Measurements from ENCODE around the gene CRTC3. TPM values are rescaled to one million over a fixed set of nuclear protein-coding genes. Genes with fewer than 3 reads are reported as not detected.

CRTC3 gene, protein sequence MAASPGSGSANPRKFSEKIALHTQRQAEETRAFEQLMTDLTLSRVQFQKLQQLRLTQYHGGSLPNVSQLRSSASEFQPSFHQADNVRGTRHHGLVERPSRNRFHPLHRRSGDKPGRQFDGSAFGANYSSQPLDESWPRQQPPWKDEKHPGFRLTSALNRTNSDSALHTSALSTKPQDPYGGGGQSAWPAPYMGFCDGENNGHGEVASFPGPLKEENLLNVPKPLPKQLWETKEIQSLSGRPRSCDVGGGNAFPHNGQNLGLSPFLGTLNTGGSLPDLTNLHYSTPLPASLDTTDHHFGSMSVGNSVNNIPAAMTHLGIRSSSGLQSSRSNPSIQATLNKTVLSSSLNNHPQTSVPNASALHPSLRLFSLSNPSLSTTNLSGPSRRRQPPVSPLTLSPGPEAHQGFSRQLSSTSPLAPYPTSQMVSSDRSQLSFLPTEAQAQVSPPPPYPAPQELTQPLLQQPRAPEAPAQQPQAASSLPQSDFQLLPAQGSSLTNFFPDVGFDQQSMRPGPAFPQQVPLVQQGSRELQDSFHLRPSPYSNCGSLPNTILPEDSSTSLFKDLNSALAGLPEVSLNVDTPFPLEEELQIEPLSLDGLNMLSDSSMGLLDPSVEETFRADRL
- total RNA-seq, result 10 to 100 TPM; 62.3 to 79.1 TPM

- ATAC-seq (peak; percentile 92), DNase-seq (peak; percentile 65)
- no peaks in the 10 kb centered on the region for H3K27me3 Mint-ChIP-seq
- peaks cover 19% of the 10 kb centered on the region for H3K36me3 Mint-ChIP-seq
- H3K27ac Mint-ChIP-seq, result peak within 1 kb of the TSS; percentile 87
- H3K4me3 Mint-ChIP-seq, result peak within 1 kb of the TSS; percentile 100
- H3K9me3 Mint-ChIP-seq (ENCODE audit: low read depth), result no peaks in the 10 kb centered on the region
- peaks cover 42% of the 10 kb centered on the region for H3K4me1 Mint-ChIP-seq
- CTCF ChIA-PET, result interaction anchor here (0.9 to 2.5 kb wide), 11 partner anchors 10 to 236 kb away, joined by 3 to 12 read pairs (median 5); no protein-coding TSS in a partner anchor
Observed at GRCh38 chr15:90529371-90530249, at the start of gene CRTC3. Gene CRTC3, plus strand, starts transcription at chr15:90529923. Its CDS starts 149 bp downstream, at chr15:90530072.

GRCh38 chr15:90481023-90481422 is 48.7 kb upstream of the CRTC3 start:
- H3K4me3 Mint-ChIP-seq, result no peak overlapping the region
- peaks cover 67% of the 10 kb centered on the region for H3K36me3 Mint-ChIP-seq
- H3K9me3 Mint-ChIP-seq (ENCODE audit: low read depth), result no peaks in the 10 kb centered on the region
- H3K27ac Mint-ChIP-seq, result peak overlapping the region; percentile 31
- peak; percentile 89 for DNase-seq
- H3K4me1 Mint-ChIP-seq, result peaks cover 56% of the 10 kb centered on the region
- H3K27me3 Mint-ChIP-seq, result no peaks in the 10 kb centered on the region
- CTCF ChIA-PET, result interaction anchor here (0.5 to 4.1 kb wide), 28 partner anchors 10 to 453 kb away, joined by 3 to 71 read pairs (median 6); no protein-coding TSS in a partner anchor
- peak; percentile 81 for ATAC-seq

DNA sequence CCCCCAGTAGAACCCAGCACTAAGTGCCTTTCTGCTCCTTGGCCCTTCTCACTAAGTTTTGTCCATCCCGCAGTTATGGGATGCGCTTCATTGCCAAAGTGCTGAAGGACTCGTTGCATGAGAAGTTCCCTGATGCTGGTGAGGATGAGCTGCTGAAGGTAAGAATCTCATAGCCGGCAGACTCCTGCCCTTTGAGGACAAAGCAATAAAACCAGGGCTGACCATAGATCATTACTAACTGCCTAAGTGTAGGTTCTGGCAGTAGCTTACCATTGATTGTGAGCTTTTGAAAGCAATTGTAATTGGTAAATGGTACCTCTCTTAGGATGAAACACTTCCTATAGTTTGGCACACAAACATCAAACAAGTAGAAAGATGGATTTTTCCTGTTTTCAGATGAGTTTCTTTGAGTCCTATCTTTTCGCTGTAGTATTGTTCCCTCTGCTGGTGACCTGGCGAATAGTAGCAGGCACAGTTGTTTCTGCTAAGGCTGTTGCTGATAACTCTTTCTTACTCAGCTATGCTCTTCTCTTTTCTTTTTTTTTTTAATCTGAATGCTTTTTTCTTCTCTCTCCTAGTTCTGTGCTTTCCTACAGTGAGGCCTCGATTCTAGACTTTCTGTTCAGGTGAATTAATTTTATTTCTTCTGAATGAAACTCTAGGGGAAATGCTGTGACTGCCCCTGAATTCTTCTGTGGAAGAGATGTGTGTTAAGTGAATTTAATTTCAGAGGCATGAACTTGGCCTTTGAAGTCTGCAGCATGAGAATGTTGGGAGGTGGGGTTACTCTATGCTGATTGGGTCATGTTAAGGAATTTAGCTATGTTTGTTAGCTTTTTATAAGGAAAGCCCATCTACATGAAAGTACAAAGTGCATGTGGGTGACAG is 47.4 kb upstream of the CRTC3 start:
- peak; percentile 43 for ATAC-seq
- H3K27ac Mint-ChIP-seq, result no peak overlapping the region
- peak; percentile 67 for DNase-seq
- H3K27me3 Mint-ChIP-seq, result no peaks in the 10 kb centered on the region
- CTCF ChIA-PET, result interaction anchor here (0.7 to 4.1 kb wide), 45 partner anchors 11 to 449 kb away, joined by 3 to 71 read pairs (median 5); partner anchors contain the start of gene IQGAP1
- peaks cover 47% of the 10 kb centered on the region for H3K4me1 Mint-ChIP-seq
- no peak overlapping the region for H3K4me3 Mint-ChIP-seq
- no peaks in the 10 kb centered on the region for H3K9me3 Mint-ChIP-seq (ENCODE audit: low read depth)
- peaks cover 69% of the 10 kb centered on the region for H3K36me3 Mint-ChIP-seq

DNA sequence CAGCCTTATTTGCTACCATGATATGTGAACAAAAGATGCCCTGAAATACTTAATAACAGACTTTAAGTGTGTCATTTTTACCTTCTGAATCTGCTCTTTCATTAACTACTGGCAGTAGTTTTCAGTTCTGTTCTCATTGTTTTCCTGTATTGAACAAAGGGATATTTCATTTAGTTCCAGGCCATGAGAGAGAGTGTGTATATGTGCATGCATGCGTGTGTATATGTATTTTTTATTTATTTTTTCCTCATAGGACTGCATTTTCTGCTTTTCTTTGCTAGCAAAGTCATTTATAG is 46.8 kb upstream of the CRTC3 start:
- no peak for ATAC-seq
- no peak for DNase-seq
- Mint-ChIP-seq H3K36me3 (peaks cover 67% of the 10 kb centered on the region), H3K27ac (no peak overlapping the region), H3K9me3 (ENCODE audit: low read depth) (no peaks in the 10 kb centered on the region), H3K4me3 (no peak overlapping the region), H3K27me3 (no peaks in the 10 kb centered on the region), H3K4me1 (peaks cover 44% of the 10 kb centered on the region)
- CTCF ChIA-PET, result interaction anchor here (0.7 to 4.1 kb wide), 27 partner anchors 15 to 449 kb away, joined by 3 to 71 read pairs (median 6); partner anchors contain the start of gene IQGAP1

- ATAC-seq, result no peak
- CTCF ChIA-PET, result interaction anchor here (1.4 to 4.1 kb wide), 5 partner anchors 16 to 164 kb away, joined by 5 to 71 read pairs (median 15); no protein-coding TSS in a partner anchor
Observed at GRCh38 chr15:90483637-90484036, 46.1 kb upstream of the CRTC3 start.

GRCh38 chr15:90487186-90487585 is 42.5 kb upstream of the CRTC3 start:
- Mint-ChIP-seq H3K27ac (no peak overlapping the region), H3K4me1 (peaks cover 9% of the 10 kb centered on the region), H3K4me3 (no peak overlapping the region), H3K27me3 (no peaks in the 10 kb centered on the region), H3K9me3 (ENCODE audit: low read depth) (no peaks in the 10 kb centered on the region), H3K36me3 (peaks cover 69% of the 10 kb centered on the region)
- no peak for ATAC-seq
- no peak for DNase-seq
- CTCF ChIA-PET, result interaction anchor here (1.4 kb wide), 1 partner anchor 167 kb away, joined by 4 read pairs; no protein-coding TSS in a partner anchor

More at GRCh38 chr15:90483637-90484036, 46.1 kb upstream of the CRTC3 start:
- H3K4me1 Mint-ChIP-seq, result peaks cover 42% of the 10 kb centered on the region
- no peak overlapping the region for H3K27ac Mint-ChIP-seq
- DNase-seq, result no peak
- no peaks in the 10 kb centered on the region for H3K9me3 Mint-ChIP-seq (ENCODE audit: low read depth)
- peaks cover 65% of the 10 kb centered on the region for H3K36me3 Mint-ChIP-seq
- H3K4me3 Mint-ChIP-seq, result no peak overlapping the region
- H3K27me3 Mint-ChIP-seq, result no peaks in the 10 kb centered on the region

GRCh38 chr15:90489514-90489913 is 40.2 kb upstream of the CRTC3 start:
- ATAC-seq, result no peak
- CTCF ChIA-PET, result interaction anchor here (0.7 to 2.1 kb wide), 3 partner anchors 19 to 129 kb away, joined by 3 to 4 read pairs (median 4); no protein-coding TSS in a partner anchor
- Mint-ChIP-seq H3K9me3 (ENCODE audit: low read depth) (no peaks in the 10 kb centered on the region), H3K36me3 (peaks cover 64% of the 10 kb centered on the region), H3K4me3 (no peak overlapping the region), H3K27me3 (no peaks in the 10 kb centered on the region), H3K27ac (peak overlapping the region; percentile 72), H3K4me1 (peaks cover 6% of the 10 kb centered on the region)
- DNase-seq, result no peak

GRCh38 chr15:90489944-90490343 is 39.8 kb upstream of the CRTC3 start:
- H3K4me3 Mint-ChIP-seq, result no peak overlapping the region
- peaks cover 62% of the 10 kb centered on the region for H3K36me3 Mint-ChIP-seq
- H3K27ac Mint-ChIP-seq, result peak overlapping the region; percentile 72
- no peaks in the 10 kb centered on the region for H3K9me3 Mint-ChIP-seq (ENCODE audit: low read depth)
- CTCF ChIA-PET, result interaction anchor here (0.7 to 2.1 kb wide), 2 partner anchors 98 to 130 kb away, joined by 3 to 4 read pairs; no protein-coding TSS in a partner anchor
- ATAC-seq (no peak), DNase-seq (no peak)
- H3K4me1 Mint-ChIP-seq, result peaks cover 6% of the 10 kb centered on the region
- no peaks in the 10 kb centered on the region for H3K27me3 Mint-ChIP-seq

DNA sequence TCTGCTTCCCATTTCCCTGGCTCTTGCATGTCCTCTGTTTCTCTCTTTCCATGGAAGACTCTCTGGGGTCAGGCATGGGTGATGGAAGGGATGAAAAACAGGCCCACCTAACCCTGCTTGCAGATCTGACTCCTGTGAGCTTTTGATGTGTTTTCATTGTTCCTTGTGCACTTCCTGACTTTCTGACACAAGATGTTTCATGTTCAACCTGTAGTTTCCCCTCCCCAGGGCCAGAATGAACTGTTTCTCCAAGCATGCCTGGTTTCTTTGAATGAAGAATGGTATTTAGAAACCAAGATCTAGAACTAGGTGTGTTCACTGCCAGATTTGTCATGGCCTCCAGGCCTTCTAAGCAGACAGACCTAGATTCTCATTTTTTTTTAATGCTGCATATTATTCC is 36.1 kb upstream of the CRTC3 start:
- H3K4me3 Mint-ChIP-seq, result no peak overlapping the region
- no peaks in the 10 kb centered on the region for H3K9me3 Mint-ChIP-seq (ENCODE audit: low read depth)
- H3K4me1 Mint-ChIP-seq, result peaks cover 3% of the 10 kb centered on the region
- CTCF ChIA-PET, result no interaction called here
- peak overlapping the region; percentile 41 for H3K27ac Mint-ChIP-seq
- DNase-seq (no peak), ATAC-seq (no peak)
- H3K27me3 Mint-ChIP-seq, result no peaks in the 10 kb centered on the region
- peaks cover 56% of the 10 kb centered on the region for H3K36me3 Mint-ChIP-seq

DNA sequence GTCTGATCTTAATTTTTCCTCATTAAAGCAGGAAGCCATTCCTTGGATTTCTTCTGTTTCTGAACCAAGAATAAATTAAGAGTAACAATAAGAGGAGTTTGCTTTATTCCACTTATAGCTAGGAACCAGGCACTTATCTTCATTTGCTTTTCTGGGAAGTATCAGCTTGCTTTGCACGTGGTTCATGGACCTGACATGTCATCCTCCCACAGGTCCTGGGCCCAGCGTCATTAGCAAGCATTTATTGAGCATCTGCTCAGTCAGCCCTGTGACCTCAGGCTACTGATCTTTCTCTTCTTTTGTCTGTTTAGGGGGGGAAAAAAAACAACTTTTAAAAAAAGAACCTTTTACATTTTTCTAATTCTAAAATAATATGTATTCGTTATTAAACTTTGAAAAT is 34.7 kb upstream of the CRTC3 start:
- CTCF ChIA-PET, result no interaction called here
- Mint-ChIP-seq H3K4me1 (peaks cover 3% of the 10 kb centered on the region), H3K27ac (no peak overlapping the region), H3K4me3 (no peak overlapping the region), H3K27me3 (no peaks in the 10 kb centered on the region), H3K9me3 (ENCODE audit: low read depth) (no peaks in the 10 kb centered on the region), H3K36me3 (peaks cover 61% of the 10 kb centered on the region)
- ATAC-seq (no peak), DNase-seq (no peak)

DNA sequence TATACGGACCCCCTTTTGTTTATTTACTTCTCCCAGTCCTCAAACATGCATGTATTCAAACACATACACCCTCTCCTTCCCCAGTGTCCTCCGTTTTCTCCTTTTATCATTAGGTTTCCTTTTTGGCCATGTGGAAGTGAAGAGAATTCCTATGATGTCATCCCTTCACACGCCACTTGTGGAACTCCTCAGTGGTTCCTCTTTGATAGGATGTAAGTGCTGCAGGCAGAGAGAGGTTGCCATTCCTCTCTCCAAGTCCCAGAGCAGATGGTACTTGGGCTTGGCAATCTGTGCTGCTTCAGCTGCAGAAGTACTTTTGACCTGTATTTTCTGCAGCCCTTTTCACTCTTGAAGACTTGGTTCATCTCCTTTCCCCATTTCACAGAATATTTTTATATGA is 32.9 kb upstream of the CRTC3 start:
- no peak for ATAC-seq
- Mint-ChIP-seq H3K27ac (no peak overlapping the region), H3K9me3 (ENCODE audit: low read depth) (no peaks in the 10 kb centered on the region), H3K4me3 (no peak overlapping the region), H3K36me3 (peaks cover 57% of the 10 kb centered on the region), H3K4me1 (peaks cover 3% of the 10 kb centered on the region), H3K27me3 (no peaks in the 10 kb centered on the region)
- CTCF ChIA-PET, result interaction anchor here (1.0 kb wide), 1 partner anchor 177 kb away, joined by 5 read pairs; no protein-coding TSS in a partner anchor
- DNase-seq, result no peak

- Mint-ChIP-seq H3K36me3 (peaks cover 57% of the 10 kb centered on the region), H3K27me3 (no peaks in the 10 kb centered on the region), H3K4me3 (no peak overlapping the region), H3K9me3 (ENCODE audit: low read depth) (no peaks in the 10 kb centered on the region), H3K27ac (no peak overlapping the region), H3K4me1 (peaks cover 5% of the 10 kb centered on the region)
- CTCF ChIA-PET, result interaction anchor here (1.0 kb wide), 1 partner anchor 178 kb away, joined by 5 read pairs; no protein-coding TSS in a partner anchor
- no peak for ATAC-seq
- no peak for DNase-seq
Observed at GRCh38 chr15:90497376-90497775, 32.3 kb upstream of the CRTC3 start.

Data from activated CD8-positive, alpha-beta memory T cell treated with anti-CD3 and anti-CD28 coated beads, Interleukin-2, amount 10 ng/mL, durations not matched to agents 7 days and 5 days (primary cell).